Loucy (cell line): ENCODE measurements around the gene XPNPEP2.

Experiments
- EZH2phosphoT487 ChIP-seq: fragments of 200-600 bp; IDR thresholded peaks from 2 replicates; pipeline ENCODE4 v1.6.1; 2018; ENCODE audit warnings: antibody characterized with exemption, mild to moderate bottlenecking, moderate library complexity, borderline replicate concordance
- TF ChIP-seq, protein P1 (sequence below): fragments of 200-600 bp; sonication (generic); conservative IDR thresholded peaks from 2 replicates; pipeline ENCODE4 v1.5.1; 2014; ENCODE audit warnings: mild to moderate bottlenecking, antibody characterized with exemption, low read length

DNA sequence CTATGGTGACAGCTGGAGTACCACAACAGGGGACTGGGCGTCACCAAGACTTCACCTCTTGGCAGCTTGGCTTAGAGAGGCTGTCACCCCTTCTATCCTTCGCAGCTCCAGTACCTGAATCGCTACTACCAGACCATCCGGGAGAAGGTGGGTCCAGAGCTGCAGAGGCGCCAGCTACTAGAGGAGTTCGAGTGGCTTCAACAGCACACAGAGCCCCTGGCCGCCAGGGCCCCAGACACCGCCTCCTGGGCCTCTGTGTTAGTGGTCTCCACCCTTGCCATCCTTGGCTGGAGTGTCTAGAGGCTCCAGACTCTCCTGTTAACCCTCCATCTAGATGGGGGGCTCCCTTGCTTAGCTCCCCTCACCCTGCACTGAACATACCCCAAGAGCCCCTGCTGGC, 29.4 kb downstream of the XPNPEP2 start:
- TF ChIP-seq, protein P1, sequence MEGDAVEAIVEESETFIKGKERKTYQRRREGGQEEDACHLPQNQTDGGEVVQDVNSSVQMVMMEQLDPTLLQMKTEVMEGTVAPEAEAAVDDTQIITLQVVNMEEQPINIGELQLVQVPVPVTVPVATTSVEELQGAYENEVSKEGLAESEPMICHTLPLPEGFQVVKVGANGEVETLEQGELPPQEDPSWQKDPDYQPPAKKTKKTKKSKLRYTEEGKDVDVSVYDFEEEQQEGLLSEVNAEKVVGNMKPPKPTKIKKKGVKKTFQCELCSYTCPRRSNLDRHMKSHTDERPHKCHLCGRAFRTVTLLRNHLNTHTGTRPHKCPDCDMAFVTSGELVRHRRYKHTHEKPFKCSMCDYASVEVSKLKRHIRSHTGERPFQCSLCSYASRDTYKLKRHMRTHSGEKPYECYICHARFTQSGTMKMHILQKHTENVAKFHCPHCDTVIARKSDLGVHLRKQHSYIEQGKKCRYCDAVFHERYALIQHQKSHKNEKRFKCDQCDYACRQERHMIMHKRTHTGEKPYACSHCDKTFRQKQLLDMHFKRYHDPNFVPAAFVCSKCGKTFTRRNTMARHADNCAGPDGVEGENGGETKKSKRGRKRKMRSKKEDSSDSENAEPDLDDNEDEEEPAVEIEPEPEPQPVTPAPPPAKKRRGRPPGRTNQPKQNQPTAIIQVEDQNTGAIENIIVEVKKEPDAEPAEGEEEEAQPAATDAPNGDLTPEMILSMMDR, result no peak
- TF ChIP-seq EZH2phosphoT487, result no peak
